PC-9 (cell line): Measurements from ENCODE around the gene NDUFAF8. TPM values are rescaled to one million over a fixed set of nuclear protein-coding genes. Genes with fewer than 3 reads are reported as not detected.
A peak's percentile ranks its signal among the peaks of the same experiment; 100 is the strongest.

Experiments used
- BruUV-seq: library from RNA; stranded (reverse); fragments of 400-500 nt; replicated peaks from 2 replicates; lab custom pipeline; 2021; lab: Mats Ljungman, UMichigan
- CTCF ChIA-PET: fragments of 300-600 bp; sonication (Branson Sonifier 250); formaldehyde crosslinking; loops from one replicate; lab custom pipeline; 2022; ENCODE audit warnings: antibody characterized with exemption; lab: Charles Lee
- POLR2A ChIA-PET: fragments of 300-600 bp; sonication (Branson Sonifier 250); formaldehyde crosslinking; loops from one replicate; lab custom pipeline; 2022; ENCODE audit warnings: antibody characterized with exemption; ENCODE audit not compliant: unreplicated experiment; lab: Charles Lee
- DNase-seq, 2 experiments: peaks; one replicate each; pipeline versions ENCODE4 v3.0.0 to v3.0.0-alpha.2; 2015 to 2022; ENCODE audit warnings: mixed read lengths in 1 of 2
- H2AFZ ChIP-seq: fragments of 200-600 bp; sonication (generic); 2 replicates; pipeline ENCODE4 v1.8.1; 2017; ENCODE audit warnings: antibody characterized with exemption
- H3F3A ChIP-seq: fragments of 200-600 bp; sonication (generic); 2 replicates; pipeline ENCODE4 v1.8.1; 2017; ENCODE audit warnings: antibody characterized with exemption, mild to moderate bottlenecking, low read depth; ENCODE audit not compliant: insufficient read depth
- H3K27ac ChIP-seq: fragments of 200-600 bp; sonication (generic); 2 replicates; pipeline ENCODE4 v1.6.1; 2016; ENCODE audit warnings: mixed run types
- H3K27me3 ChIP-seq: fragments of 200-600 bp; sonication (generic); 2 replicates; pipeline ENCODE4 v1.6.1; 2016; ENCODE audit warnings: low read depth, mixed run types; ENCODE audit not compliant: insufficient read depth
- H3K36me3 ChIP-seq: fragments of 200-600 bp; sonication (generic); 2 replicates; pipeline ENCODE4 v1.6.1; 2016; ENCODE audit warnings: low read depth, mixed run types
- H3K4me1 ChIP-seq: fragments of 200-600 bp; sonication (generic); replicated peaks from 2 replicates; pipeline ENCODE4 v1.6.1; 2016; ENCODE audit warnings: mixed run types; ENCODE audit not compliant: insufficient read depth
- H3K4me2 ChIP-seq: fragments of 200-600 bp; sonication (generic); 2 replicates; pipeline ENCODE4 v1.6.1; 2017; ENCODE audit warnings: mixed run types
- H3K4me3 ChIP-seq: fragments of 200-600 bp; sonication (generic); 2 replicates; pipeline ENCODE4 v1.6.1; 2016; ENCODE audit warnings: mixed run types
- H3K79me2 ChIP-seq: fragments of 200-600 bp; sonication (generic); 2 replicates; pipeline ENCODE4 v1.6.1; 2017; ENCODE audit warnings: low read depth, mixed run types
- H3K9me2 ChIP-seq: fragments of 200-600 bp; sonication (generic); 2 replicates; pipeline ENCODE4 v1.8.1; 2017; ENCODE audit warnings: mild to moderate bottlenecking; ENCODE audit not compliant: insufficient read depth
- H3K9me3 ChIP-seq: fragments of 200-600 bp; sonication (generic); 2 replicates; pipeline ENCODE4 v1.8.1; 2016; ENCODE audit warnings: low read depth; ENCODE audit not compliant: insufficient read depth
- H4K20me1 ChIP-seq: fragments of 200-600 bp; sonication (generic); 2 replicates; pipeline ENCODE4 v1.8.1; 2017; ENCODE audit not compliant: insufficient read depth
- EZH2 ChIP-seq: fragments of 200-600 bp; sonication (generic); IDR thresholded peaks from 2 replicates; pipeline ENCODE4 v1.8.0; 2017; ENCODE audit warnings: antibody characterized with exemption, low read depth
- intact Hi-C: fragments of 100-400 bp; cut with micrococcal nuclease; formaldehyde crosslinking; loops from one replicate; pipeline ENCODE4 v1.10.0; 2022; ENCODE audit not compliant: unreplicated experiment
- total RNA-seq: library from RNA; stranded (reverse); gene quantifications from 2 replicates; pipeline ENCODE4 v1.2.3, GENCODE V29; 2021
- TF ChIP-seq, protein P1 (sequence below): fragments of 200-600 bp; sonication (generic); conservative IDR thresholded peaks from 2 replicates; pipeline ENCODE4 v1.6.1; 2017; ENCODE audit warnings: mixed run types, antibody characterized with exemption, mild to moderate bottlenecking, moderate library complexity

The NDUFAF8 gene
- total RNA-seq, 1 experiment from 2014 or later: 53.3 TPM

- CTCF ChIA-PET: interaction anchor here (0.6 kb wide), 1 partner anchor 880 kb away, joined by 12 read pairs; no protein-coding TSS in a partner anchor
Measured at GRCh38 chr17:81218991-81219390, 20.1 kb upstream of the NDUFAF8 start.

DNA sequence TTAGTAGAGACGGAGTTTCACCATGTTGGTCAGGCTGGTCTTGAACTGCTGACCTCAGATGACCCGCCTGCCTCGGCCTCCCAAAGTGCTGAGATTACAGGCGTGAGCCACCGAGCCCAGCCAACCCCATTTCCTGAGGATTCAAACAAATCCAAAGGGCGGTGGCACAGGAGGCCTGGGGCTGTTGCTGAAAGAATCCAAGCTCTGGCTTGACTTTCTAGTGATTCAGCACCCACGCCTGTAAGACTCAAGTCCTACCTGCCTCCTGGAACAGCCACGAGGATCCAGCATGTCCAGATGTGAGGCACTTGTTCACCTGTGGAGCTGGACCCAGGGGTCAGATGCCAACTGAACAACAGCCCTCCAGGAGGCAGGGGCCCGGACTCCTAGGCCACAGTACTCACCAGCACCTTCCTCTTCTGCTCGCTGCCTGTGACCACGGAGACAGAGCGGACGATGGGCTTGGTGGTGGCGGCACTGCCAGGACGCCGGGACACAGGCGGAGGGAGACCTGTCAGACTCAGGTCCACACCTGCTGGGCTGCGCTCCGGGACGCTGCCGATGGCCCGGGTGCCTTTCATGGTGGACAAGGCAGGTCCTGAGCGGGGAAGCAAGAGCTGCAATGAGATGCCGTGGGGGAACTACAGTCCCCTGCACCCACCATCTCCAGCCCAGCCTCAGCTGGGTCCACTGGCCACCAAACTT, 19.5 kb upstream of the NDUFAF8 start:
- no peak overlapping the region for H3K4me2 ChIP-seq
- no peak for DNase-seq
- no peaks in the 10 kb centered on the region for H3K9me3 ChIP-seq
- no peak overlapping the region for H3K27ac ChIP-seq
- H3K9me2 ChIP-seq: no peaks in the 10 kb centered on the region
- BruUV-seq: no TSS peak
- intact Hi-C loops: loop anchor here (5.0 kb wide), 2 partner anchors 217 to 232 kb away; no protein-coding TSS in a partner anchor
- ChIA-PET POLR2A (no interaction called here), CTCF (no interaction called here)
- no peaks in the 10 kb centered on the region for H3K36me3 ChIP-seq
- H3K79me2 ChIP-seq: no peaks in the 10 kb centered on the region
- H4K20me1 ChIP-seq: no peaks in the 10 kb centered on the region
- TF ChIP-seq, protein P1, sequence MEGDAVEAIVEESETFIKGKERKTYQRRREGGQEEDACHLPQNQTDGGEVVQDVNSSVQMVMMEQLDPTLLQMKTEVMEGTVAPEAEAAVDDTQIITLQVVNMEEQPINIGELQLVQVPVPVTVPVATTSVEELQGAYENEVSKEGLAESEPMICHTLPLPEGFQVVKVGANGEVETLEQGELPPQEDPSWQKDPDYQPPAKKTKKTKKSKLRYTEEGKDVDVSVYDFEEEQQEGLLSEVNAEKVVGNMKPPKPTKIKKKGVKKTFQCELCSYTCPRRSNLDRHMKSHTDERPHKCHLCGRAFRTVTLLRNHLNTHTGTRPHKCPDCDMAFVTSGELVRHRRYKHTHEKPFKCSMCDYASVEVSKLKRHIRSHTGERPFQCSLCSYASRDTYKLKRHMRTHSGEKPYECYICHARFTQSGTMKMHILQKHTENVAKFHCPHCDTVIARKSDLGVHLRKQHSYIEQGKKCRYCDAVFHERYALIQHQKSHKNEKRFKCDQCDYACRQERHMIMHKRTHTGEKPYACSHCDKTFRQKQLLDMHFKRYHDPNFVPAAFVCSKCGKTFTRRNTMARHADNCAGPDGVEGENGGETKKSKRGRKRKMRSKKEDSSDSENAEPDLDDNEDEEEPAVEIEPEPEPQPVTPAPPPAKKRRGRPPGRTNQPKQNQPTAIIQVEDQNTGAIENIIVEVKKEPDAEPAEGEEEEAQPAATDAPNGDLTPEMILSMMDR: no peak
- H3F3A ChIP-seq: no peaks in the 10 kb centered on the region
- no peak overlapping the region for H3K4me3 ChIP-seq
- H2AFZ ChIP-seq: no peak overlapping the region
- H3K27me3 ChIP-seq: no peaks in the 10 kb centered on the region
- H3K4me1 ChIP-seq: 0 out of 2 replicates have a peak, but pooled peaks cover 9% of the 10 kb centered on the region

More at GRCh38 chr17:81218991-81219390, 20.1 kb upstream of the NDUFAF8 start:
- no peaks in the 10 kb centered on the region for H3K27me3 ChIP-seq
- no peaks in the 10 kb centered on the region for H3K79me2 ChIP-seq
- 0 out of 2 replicates have a peak, but pooled peaks cover 9% of the 10 kb centered on the region for H3K4me1 ChIP-seq
- H4K20me1 ChIP-seq: no peaks in the 10 kb centered on the region
- no peak for DNase-seq
- TF ChIP-seq, protein P1: no peak
- TF ChIP-seq EZH2: no peak
- intact Hi-C loops: no loop called here
- H3K27ac ChIP-seq: no peak overlapping the region
- no peaks in the 10 kb centered on the region for H3K36me3 ChIP-seq
- no peaks in the 10 kb centered on the region for H3F3A ChIP-seq
- no peaks in the 10 kb centered on the region for H3K9me2 ChIP-seq
- BruUV-seq: no TSS peak
- POLR2A ChIA-PET: no interaction called here
- H3K9me3 ChIP-seq: no peaks in the 10 kb centered on the region
- H2AFZ ChIP-seq: no peak overlapping the region
- no peak overlapping the region for H3K4me2 ChIP-seq
- H3K4me3 ChIP-seq: no peak overlapping the region

DNA sequence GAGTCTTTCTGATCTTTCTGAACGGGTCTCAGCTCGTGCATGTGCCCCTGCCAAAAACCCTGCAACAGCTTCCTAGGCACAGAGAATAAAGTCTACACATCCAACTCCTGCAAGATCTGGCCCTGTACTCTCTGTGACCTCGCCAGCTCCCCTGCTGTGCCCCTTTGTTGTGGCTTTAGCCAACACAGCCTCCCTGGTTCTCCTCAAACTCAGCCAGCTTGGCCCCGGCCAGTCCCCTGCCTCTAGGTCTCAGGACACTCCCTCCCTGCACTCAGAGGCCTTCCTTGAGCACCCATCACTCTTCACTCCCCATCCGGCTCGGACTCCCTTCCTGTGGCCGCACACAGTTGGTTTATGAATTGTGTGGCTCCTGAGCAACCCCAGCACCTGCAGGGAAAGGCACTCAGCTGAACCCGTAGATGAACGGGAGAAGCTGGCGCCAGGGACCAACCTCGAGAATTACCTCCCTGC, 17.7 kb upstream of the NDUFAF8 start:
- BruUV-seq: no TSS peak
- Histone ChIP-seq H3K9me2 (no peaks in the 10 kb centered on the region), H2AFZ (no peak overlapping the region), H3K4me1 (0 out of 2 replicates have a peak, but pooled peaks cover 9% of the 10 kb centered on the region), H3K27me3 (no peaks in the 10 kb centered on the region), H3K4me3 (peak overlapping the region; percentile 81; the same call in 1 of the 2 replicates), H3K9me3 (no peaks in the 10 kb centered on the region), H3K27ac (no peak overlapping the region), H3K79me2 (no peaks in the 10 kb centered on the region), H3K36me3 (no peaks in the 10 kb centered on the region), H4K20me1 (no peaks in the 10 kb centered on the region), H3F3A (no peaks in the 10 kb centered on the region; the same call in 1 of the 2 replicates), H3K4me2 (peak overlapping the region; percentile 87)
- intact Hi-C loops: loop anchor here (5.0 kb wide), 2 partner anchors 219 to 234 kb away; no protein-coding TSS in a partner anchor
- DNase-seq: no peak
- no peak for TF ChIP-seq EZH2
- TF ChIP-seq, protein P1: no peak
- ChIA-PET CTCF (no interaction called here), POLR2A (no interaction called here)
